SKM-1 (cell line): ENCODE results near the gene TACO1.

Experiments used
- DNase-seq: peaks from one replicate; lab custom pipeline; 2025; ENCODE audit not compliant: unreplicated experiment; lab: John Stamatoyannopoulos, UW

TACO1 gene

GRCh38 chr17:63598281-63598680, 2.4 kb upstream of the TACO1 start:
- DNase-seq, result no peak

GRCh38 chr17:63601439-63602371, 1.0 kb downstream of the TACO1 start:
- DNase-seq, result no peak

GRCh38 chr17:63609816-63610573, 9.3 kb downstream of the TACO1 start:
- no peak for DNase-seq

GRCh38 chr17:63610854-63611253, 10.2 kb downstream of the TACO1 start:
- DNase-seq, result no peak

- DNase-seq, result no peak
Observed at GRCh38 chr17:63611354-63611753, 10.7 kb downstream of the TACO1 start.

- no peak for DNase-seq
Observed at GRCh38 chr17:63613663-63614062, 13.0 kb downstream of the TACO1 start.

GRCh38 chr17:63621229-63621683, 20.6 kb downstream of the TACO1 start:
- no peak for DNase-seq

GRCh38 chr17:63621684-63622573, 21.2 kb downstream of the TACO1 start, which contains the start of gene MAP3K3:
Gene MAP3K3 (plus strand): TSS chr17:63622417. CDS start chr17:63622760, 343 bp downstream.
- peak; percentile 99 for DNase-seq

- DNase-seq, result no peak
Observed at GRCh38 chr17:63622574-63623390, 22.1 kb downstream of the TACO1 start.

- DNase-seq, result no peak
Observed at GRCh38 chr17:63623786-63624530, 23.3 kb downstream of the TACO1 start.

GRCh38 chr17:63624531-63624880, 23.8 kb downstream of the TACO1 start:
- DNase-seq, result no peak

GRCh38 chr17:63626551-63627180, 26.0 kb downstream of the TACO1 start:
- no peak for DNase-seq

- DNase-seq, result no peak
Observed at GRCh38 chr17:63629627-63630026, 28.9 kb downstream of the TACO1 start.

- no peak for DNase-seq
Observed at GRCh38 chr17:63631062-63631461, 30.4 kb downstream of the TACO1 start.

- no peak for DNase-seq
Observed at GRCh38 chr17:63631626-63632025, 30.9 kb downstream of the TACO1 start.

- DNase-seq, result no peak
Observed at GRCh38 chr17:63633742-63634141, 33.0 kb downstream of the TACO1 start.

GRCh38 chr17:63634163-63634562, 33.5 kb downstream of the TACO1 start:
- DNase-seq, result peak; percentile 77

GRCh38 chr17:63634816-63635215, 34.1 kb downstream of the TACO1 start:
- DNase-seq, result no peak

- DNase-seq, result no peak
Observed at GRCh38 chr17:63635290-63635689, 34.6 kb downstream of the TACO1 start.
